Skeletal muscle satellite cell (primary cell): ENCODE measurements around the gene TIGD6.

Source experiments
- H3K27me3 ChIP-seq: 2 replicates; pipeline ENCODE4 v1.7.0; 2013; ENCODE audit warnings: low read length; ENCODE audit not compliant: control insufficient read depth, insufficient read depth
- H3K36me3 ChIP-seq: 2 replicates; pipeline ENCODE4 v1.7.0; 2013; ENCODE audit warnings: mild to moderate bottlenecking, control low read depth, low read length; ENCODE audit not compliant: insufficient read depth
- H3K4me1 ChIP-seq: 2 replicates; pipeline ENCODE4 v1.7.0; 2013; ENCODE audit warnings: low read length; ENCODE audit not compliant: control insufficient read depth, insufficient read depth
- H3K4me2 ChIP-seq: 2 replicates; pipeline ENCODE4 v1.7.0; 2013; ENCODE audit warnings: mild to moderate bottlenecking, low read length
- H3K4me3 ChIP-seq: 2 replicates; pipeline ENCODE4 v1.7.0; 2013; ENCODE audit warnings: low read length
- H3K9ac ChIP-seq: 2 replicates; pipeline ENCODE4 v1.7.0; 2013; ENCODE audit warnings: mild to moderate bottlenecking, low read depth, low read length, moderate library complexity
- H3K9me3 ChIP-seq: replicated peaks from 2 replicates; pipeline ENCODE4 v1.7.0; 2013; ENCODE audit warnings: mild to moderate bottlenecking, control low read depth, low read length

The TIGD6 gene

GRCh38 chr5:149996205-149996890 is 4.1 kb downstream of the TIGD6 start:
- H3K9ac ChIP-seq, result no peak overlapping the region
- H3K9me3 ChIP-seq, result no peaks in the 10 kb centered on the region
- H3K4me2 ChIP-seq, result no peak overlapping the region
- H3K4me3 ChIP-seq, result no peak overlapping the region
- H3K36me3 ChIP-seq, result peaks cover 9% of the 10 kb centered on the region
- H3K4me1 ChIP-seq, result peaks cover 10% of the 10 kb centered on the region
- H3K27me3 ChIP-seq, result no peaks in the 10 kb centered on the region

DNA sequence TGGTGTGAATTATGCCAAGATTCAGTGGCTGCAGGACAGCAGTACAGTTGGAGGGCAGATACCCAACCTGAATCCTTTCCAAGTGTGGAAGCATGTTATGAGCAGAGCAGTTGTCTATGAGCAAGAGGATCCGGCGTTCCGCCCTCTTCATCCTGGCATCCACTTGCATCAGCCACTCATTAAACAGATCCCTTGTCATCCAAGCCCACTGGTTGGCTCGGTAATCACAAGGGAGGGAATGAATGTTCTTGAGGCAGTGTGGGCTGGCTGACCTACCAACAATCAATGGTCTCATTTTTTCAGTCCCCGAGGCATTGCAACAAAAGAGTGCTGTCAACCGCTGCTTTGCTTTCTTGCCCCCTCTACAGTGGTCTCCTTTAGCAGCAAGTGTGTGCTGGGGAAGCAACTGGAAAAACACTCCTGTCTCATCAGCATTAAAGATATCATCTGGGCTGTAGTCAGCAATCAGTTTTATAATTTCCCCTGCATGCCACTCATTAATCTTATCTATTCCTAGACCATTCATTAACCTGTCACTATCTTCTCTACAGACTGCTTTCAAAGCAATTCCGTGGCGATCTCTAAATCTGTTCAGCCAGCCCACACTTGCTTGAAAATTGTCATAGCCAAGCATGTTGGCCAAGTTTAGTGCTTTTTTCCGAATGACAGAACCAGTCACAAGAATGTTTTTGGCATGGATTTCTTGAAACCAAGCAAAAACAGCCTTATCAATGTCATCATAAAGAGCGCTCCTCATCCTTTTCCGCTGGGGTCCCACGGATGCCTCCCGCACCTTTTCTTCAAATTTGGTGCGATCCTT is 4.9 kb downstream of the TIGD6 start:
- no peaks in the 10 kb centered on the region for H3K27me3 ChIP-seq
- H3K4me1 ChIP-seq, result peaks cover 10% of the 10 kb centered on the region
- H3K36me3 ChIP-seq, result peaks cover 9% of the 10 kb centered on the region
- H3K4me3 ChIP-seq, result no peak overlapping the region
- H3K9ac ChIP-seq, result no peak overlapping the region
- no peaks in the 10 kb centered on the region for H3K9me3 ChIP-seq
- H3K4me2 ChIP-seq, result no peak overlapping the region

GRCh38 chr5:149993471-149993870 is 7.0 kb downstream of the TIGD6 start:
- H3K27me3 ChIP-seq, result no peaks in the 10 kb centered on the region
- H3K4me3 ChIP-seq, result no peak overlapping the region
- H3K4me1 ChIP-seq, result no peaks in the 10 kb centered on the region
- H3K9ac ChIP-seq, result no peak overlapping the region
- H3K9me3 ChIP-seq, result no peaks in the 10 kb centered on the region
- H3K36me3 ChIP-seq, result peaks cover 9% of the 10 kb centered on the region
- no peak overlapping the region for H3K4me2 ChIP-seq

DNA sequence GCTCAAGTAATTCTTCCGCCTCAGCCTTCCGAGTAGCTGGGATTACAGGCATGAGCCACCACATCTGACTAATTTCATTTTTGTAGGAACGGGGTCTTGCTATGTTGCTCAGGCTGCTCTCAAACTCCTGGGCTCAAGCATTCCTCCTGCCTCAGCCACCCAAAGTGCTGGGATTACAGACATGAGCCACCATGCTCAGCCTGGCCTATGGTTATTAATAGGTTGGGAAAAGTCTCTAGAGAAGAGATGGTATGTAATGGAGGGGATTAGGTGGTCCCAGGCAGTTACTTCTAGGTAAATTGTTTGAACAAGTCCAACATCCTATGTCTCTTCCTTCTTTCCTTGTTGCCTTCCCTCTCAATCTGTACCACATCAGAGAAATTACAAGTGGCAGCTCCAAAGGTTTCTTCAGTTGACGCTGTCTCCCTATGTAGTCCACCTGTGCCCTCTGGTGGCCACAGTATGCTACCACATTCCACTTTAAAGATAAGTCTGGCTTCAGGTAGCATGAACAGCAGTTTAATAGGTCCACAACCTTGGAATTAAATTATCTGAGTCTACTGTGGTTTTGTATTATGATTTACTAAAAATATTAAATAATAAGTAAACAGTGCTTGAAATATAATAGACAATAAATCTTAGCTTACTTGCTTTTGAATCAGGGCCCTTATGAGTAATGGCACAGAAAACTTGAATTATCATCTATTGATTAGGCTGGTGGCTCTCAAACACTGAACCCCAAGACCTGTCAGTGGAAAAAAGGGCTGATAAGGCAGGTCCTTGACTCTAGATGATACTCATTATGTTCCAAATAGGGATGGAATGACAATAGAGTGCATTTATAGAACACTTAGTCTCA is 9.7 kb downstream of the TIGD6 start:
- Histone ChIP-seq H3K4me1 (no peaks in the 10 kb centered on the region), H3K36me3 (peaks cover 8% of the 10 kb centered on the region), H3K4me3 (no peak overlapping the region), H3K4me2 (no peak overlapping the region), H3K9me3 (no peaks in the 10 kb centered on the region), H3K27me3 (no peaks in the 10 kb centered on the region), H3K9ac (no peak overlapping the region)

- no peaks in the 10 kb centered on the region for H3K9me3 ChIP-seq
- no peaks in the 10 kb centered on the region for H3K27me3 ChIP-seq
- no peak overlapping the region for H3K4me2 ChIP-seq
- no peak overlapping the region for H3K9ac ChIP-seq
- H3K4me1 ChIP-seq, result no peaks in the 10 kb centered on the region
- no peaks in the 10 kb centered on the region for H3K36me3 ChIP-seq
- no peak overlapping the region for H3K4me3 ChIP-seq
Observed at GRCh38 chr5:149988126-149988525, 12.3 kb downstream of the TIGD6 start.

DNA sequence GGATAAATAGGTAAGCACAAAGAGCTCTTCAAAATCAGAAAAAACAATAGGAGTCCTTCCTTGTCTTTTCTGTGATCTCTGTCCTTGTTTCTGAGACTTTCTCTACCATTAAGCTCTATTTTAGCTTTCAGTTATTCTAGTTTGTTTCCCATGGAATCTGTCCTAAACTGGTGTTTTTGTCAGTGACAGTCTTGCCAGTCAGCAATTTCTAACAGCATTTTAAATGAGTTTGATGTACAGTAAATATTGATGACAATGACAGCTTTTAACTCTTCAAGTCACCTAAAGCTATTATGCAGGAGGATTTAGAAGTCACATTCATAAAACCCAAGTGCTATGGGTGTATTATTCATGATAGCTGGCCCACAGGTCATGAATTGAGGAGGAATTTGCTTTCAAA is 17.9 kb downstream of the TIGD6 start:
- H3K4me1 ChIP-seq, result no peaks in the 10 kb centered on the region
- no peaks in the 10 kb centered on the region for H3K27me3 ChIP-seq
- no peaks in the 10 kb centered on the region for H3K9me3 ChIP-seq
- no peak overlapping the region for H3K4me2 ChIP-seq
- H3K4me3 ChIP-seq, result no peak overlapping the region
- peaks cover 41% of the 10 kb centered on the region for H3K36me3 ChIP-seq
- H3K9ac ChIP-seq, result no peak overlapping the region

DNA sequence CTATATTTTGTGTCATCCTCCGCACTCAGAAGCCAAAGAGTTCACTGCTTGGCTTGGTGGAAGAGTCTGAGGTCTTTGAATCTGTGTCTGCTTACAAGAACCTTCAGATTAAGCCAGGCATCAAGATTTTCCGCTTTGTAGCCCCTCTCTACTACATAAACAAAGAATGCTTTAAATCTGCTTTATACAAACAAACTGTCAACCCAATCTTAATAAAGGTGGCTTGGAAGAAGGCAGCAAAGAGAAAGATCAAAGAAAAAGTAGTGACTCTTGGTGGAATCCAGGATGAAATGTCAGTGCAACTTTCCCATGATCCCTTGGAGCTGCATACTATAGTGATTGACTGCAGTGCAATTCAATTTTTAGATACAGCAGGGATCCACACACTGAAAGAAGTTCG is 19.2 kb downstream of the TIGD6 start:
- no peak overlapping the region for H3K9ac ChIP-seq
- H3K9me3 ChIP-seq, result no peaks in the 10 kb centered on the region
- H3K27me3 ChIP-seq, result no peaks in the 10 kb centered on the region
- H3K36me3 ChIP-seq, result peaks cover 42% of the 10 kb centered on the region
- H3K4me1 ChIP-seq, result peaks cover 2% of the 10 kb centered on the region
- no peak overlapping the region for H3K4me3 ChIP-seq
- H3K4me2 ChIP-seq, result no peak overlapping the region

DNA sequence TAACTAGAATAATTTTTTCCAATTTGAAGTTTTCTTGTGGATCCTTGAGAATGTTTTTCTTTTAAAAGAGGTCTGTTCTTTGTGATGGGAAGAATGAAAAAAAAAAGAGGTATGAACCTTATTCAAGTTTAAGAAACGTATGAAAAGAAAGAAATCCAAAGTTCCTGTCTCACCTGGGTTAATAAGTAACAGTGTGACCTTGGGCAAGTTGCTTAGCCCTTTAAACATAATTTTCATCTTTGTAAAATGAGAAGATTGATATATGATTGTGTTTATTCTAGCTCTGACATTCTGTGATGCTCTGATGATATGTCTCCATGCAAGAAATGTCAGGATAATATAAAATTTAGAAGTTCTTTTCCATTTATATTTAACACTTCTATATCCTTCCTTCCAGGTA is 20.6 kb downstream of the TIGD6 start:
- H3K4me2 ChIP-seq, result no peak overlapping the region
- peaks cover 4% of the 10 kb centered on the region for H3K4me1 ChIP-seq
- H3K4me3 ChIP-seq, result no peak overlapping the region
- peaks cover 42% of the 10 kb centered on the region for H3K36me3 ChIP-seq
- no peak overlapping the region for H3K9ac ChIP-seq
- H3K9me3 ChIP-seq, result no peaks in the 10 kb centered on the region
- no peaks in the 10 kb centered on the region for H3K27me3 ChIP-seq

GRCh38 chr5:149975409-149975808 is 25.0 kb downstream of the TIGD6 start:
- Histone ChIP-seq H3K4me2 (no peak overlapping the region), H3K27me3 (no peaks in the 10 kb centered on the region), H3K4me3 (no peak overlapping the region)

DNA sequence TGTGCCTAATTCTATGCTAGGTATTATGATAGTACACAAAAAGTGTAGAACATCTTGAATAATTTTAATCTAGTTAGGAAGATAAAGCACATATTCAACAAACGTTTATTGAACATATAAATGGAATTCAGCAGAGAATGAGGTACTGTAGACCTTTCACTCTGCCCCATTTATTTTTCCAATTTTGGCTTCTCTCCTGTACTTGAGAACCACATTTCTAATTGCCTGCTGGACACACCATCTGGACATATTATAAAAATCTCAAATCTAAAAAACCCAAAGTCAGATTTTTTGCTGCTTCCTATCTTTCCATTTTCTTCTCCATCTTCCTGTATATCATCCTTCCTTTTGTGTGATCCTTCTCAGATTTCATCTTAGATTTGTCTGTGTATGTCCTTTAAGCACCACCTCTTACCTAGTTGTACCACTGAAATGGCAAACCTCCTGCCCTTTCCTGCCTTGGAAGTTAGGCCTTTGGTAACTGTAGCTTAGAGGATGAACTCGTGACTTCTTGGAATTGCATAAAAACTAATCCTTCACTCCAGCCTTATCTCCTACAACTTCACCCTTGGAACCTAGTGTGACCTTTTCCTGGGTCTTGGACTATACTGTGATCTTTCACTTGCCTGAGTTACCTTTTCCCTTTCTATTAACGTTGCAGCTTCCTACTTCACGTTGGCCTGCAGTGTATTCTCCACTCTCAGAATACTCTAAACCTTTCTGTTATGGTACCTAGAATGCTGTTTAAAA is 31.1 kb downstream of the TIGD6 start:
- H3K9me3 ChIP-seq, result no peaks in the 10 kb centered on the region
- no peaks in the 10 kb centered on the region for H3K27me3 ChIP-seq
- no peak overlapping the region for H3K9ac ChIP-seq
- no peaks in the 10 kb centered on the region for H3K4me1 ChIP-seq
- no peak overlapping the region for H3K4me2 ChIP-seq
- no peaks in the 10 kb centered on the region for H3K36me3 ChIP-seq
- no peak overlapping the region for H3K4me3 ChIP-seq

More at GRCh38 chr5:149975409-149975808, 25.0 kb downstream of the TIGD6 start:
- Histone ChIP-seq H3K36me3 (peaks cover 21% of the 10 kb centered on the region), H3K4me1 (peaks cover 4% of the 10 kb centered on the region), H3K9me3 (no peaks in the 10 kb centered on the region), H3K9ac (no peak overlapping the region)

GRCh38 chr5:149966946-149967345 is 33.5 kb downstream of the TIGD6 start:
- no peak overlapping the region for H3K4me3 ChIP-seq
- H3K9me3 ChIP-seq, result no peaks in the 10 kb centered on the region
- no peaks in the 10 kb centered on the region for H3K4me1 ChIP-seq
- no peaks in the 10 kb centered on the region for H3K27me3 ChIP-seq
- peaks cover 3% of the 10 kb centered on the region for H3K36me3 ChIP-seq
- no peak overlapping the region for H3K4me2 ChIP-seq
- H3K9ac ChIP-seq, result no peak overlapping the region
